GM12892 (cell line): Measurements from ENCODE around the gene IQCE.

ENCODE experiments used
- DNase-seq: peaks from one replicate; pipeline ENCODE4 v3.0.0; 2011; ENCODE audit not compliant: insufficient read length
- FAIRE-seq: peaks from 2 replicates; lab custom pipeline; 2011; peaks lifted over from hg19 to GRCh38; lab: Jason Lieb, UNC
- POLR2A ChIP-seq: IDR thresholded peaks from 2 replicates; pipeline ENCODE4 v1.6.1; 2011; ENCODE audit warnings: low read depth, low read length, control low read depth
- POLR2AphosphoS5 ChIP-seq: IDR thresholded peaks from 2 replicates; pipeline ENCODE4 v1.6.1; 2011; ENCODE audit warnings: low read depth, low read length, control low read depth
- TAF1 ChIP-seq: IDR thresholded peaks from 2 replicates; pipeline ENCODE4 v1.6.1; 2011; ENCODE audit warnings: low read depth, mild to moderate bottlenecking, control low read depth, low read length, borderline replicate concordance

IQCE gene

DNA sequence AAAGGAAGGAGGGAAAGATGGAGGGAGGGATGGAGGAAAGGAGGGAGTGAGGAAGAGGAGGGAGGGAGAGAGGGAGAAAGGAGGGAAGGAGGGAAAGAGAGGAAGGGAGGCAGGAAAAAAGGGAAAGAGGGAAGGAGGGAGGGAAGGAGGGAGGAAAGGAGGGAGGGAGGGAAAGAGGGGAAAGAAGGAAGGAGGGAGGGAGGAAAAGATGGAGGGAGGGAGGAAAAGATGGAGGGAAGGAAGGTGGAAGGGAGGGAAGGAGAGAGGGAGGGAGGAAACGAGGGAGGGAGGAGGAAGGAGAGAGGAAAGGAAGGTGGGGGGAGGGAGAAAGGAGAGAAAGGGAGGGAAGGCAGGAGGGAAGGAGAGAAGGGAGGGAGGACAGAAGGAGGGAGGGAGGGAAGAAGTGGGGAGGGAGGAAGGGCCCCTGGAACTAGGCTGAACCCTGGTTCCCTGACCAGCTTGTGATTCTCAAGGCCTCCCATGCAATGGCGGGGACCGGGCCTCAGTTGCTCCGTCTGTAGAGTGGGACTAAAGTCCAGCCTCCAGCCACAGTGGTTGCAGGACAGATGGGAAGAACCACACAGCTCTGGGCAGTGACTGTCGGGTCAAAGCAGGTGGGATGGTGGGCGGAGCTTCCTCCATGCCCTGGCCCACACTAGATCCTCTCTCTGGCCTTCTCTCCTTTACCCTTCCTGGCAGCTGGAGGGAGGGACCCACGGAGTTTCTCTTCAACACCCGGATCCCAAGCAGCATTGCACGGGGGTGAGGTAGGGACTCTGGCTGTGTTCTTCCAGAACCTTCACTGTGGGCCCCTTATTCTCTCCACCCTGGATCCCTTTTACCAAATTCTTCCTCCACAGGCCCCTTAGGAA is 68.7 kb downstream of the IQCE start:
- FAIRE-seq (no peak), DNase-seq (no peak)
- no peak for TF ChIP-seq TAF1
- TF ChIP-seq POLR2A: no peak
- TF ChIP-seq POLR2AphosphoS5: no peak

GRCh38 chr7:2628130-2628482 is 69.3 kb downstream of the IQCE start:
- FAIRE-seq (no peak), DNase-seq (no peak)
- TF ChIP-seq POLR2A (no peak), POLR2AphosphoS5 (no peak), TAF1 (no peak)

DNA sequence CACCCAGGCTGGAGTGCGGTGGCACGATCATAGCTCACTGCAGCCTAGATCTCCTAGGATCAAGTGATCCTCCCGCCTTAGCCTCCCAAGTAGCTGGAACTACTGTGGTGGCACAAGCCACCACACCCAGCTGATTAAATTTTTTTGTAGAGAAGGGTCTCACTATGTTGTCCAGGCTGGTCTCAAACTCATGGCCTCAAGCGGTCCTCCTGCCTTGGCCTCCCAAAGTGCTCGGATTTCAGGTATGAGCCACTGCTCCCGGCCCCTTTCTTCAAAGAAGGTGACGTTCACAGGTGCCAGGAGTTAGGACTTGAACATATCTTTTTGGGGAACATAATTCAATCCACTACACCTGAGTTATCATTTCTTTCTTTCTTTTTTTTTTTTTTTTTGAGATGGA is 70.1 kb downstream of the IQCE start:
- FAIRE-seq: no peak
- TF ChIP-seq POLR2AphosphoS5 (no peak), TAF1 (no peak), POLR2A (no peak)

DNA sequence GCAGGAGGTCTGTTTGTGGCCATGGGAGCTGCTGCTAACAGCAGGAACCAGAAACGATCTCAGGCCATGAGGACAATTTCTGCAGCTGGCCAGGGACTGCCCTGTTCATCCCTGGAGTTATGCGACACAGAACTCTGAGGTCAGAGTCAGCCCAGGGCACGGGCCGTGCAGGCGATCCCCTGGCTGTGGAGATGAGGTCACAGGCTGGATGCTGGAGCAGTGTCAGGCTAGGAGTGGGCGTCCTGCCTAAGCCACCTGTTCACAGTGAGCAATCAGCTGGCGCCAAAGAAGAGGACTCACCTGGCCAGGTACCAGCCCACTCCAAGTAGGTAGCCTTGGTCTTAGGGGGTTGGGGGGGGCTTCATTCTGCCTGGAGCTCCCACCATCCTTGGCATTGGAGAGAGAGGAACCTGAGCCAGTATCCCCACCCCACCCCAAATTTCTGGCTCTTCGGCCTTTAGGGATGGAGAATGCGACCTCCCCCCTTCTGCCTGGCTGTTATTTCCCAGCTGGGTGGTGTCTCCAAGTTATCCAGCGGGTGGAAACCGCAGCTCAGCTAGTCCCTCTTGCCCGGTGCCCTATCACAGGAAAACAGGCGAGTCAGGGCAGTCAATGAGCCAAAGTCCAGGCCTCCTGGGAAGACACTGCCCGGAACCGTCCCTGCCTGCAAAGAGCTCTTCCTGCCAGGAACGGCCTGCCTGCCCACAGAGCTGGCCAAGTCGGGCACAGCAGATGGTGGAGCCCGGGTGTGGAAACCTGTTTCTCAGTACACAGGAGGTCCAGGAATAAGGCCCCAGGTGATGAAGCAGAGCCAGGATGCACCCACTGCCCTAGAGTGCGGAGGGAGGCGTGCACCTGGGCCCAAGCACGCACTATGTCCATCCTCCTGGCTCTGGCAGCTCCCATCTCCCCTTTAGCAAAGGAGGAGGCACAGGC is 71.2 kb downstream of the IQCE start:
- TF ChIP-seq POLR2AphosphoS5 (no peak), TAF1 (no peak), POLR2A (no peak)
- DNase-seq: no peak
- no peak for FAIRE-seq

More for the DNA sequence above, 70.1 kb downstream of the IQCE start:
- DNase-seq: no peak

- peak; percentile 50 for FAIRE-seq
- no peak for DNase-seq
- no peak for TF ChIP-seq TAF1
- no peak for TF ChIP-seq POLR2AphosphoS5
- no peak for TF ChIP-seq POLR2A
Observed at GRCh38 chr7:2631946-2632732, 73.4 kb downstream of the IQCE start, which contains the start of gene TTYH3. TTYH3 (plus strand) TSS chr7:2631986; CDS start chr7:2632156, 170 bp downstream.

DNA sequence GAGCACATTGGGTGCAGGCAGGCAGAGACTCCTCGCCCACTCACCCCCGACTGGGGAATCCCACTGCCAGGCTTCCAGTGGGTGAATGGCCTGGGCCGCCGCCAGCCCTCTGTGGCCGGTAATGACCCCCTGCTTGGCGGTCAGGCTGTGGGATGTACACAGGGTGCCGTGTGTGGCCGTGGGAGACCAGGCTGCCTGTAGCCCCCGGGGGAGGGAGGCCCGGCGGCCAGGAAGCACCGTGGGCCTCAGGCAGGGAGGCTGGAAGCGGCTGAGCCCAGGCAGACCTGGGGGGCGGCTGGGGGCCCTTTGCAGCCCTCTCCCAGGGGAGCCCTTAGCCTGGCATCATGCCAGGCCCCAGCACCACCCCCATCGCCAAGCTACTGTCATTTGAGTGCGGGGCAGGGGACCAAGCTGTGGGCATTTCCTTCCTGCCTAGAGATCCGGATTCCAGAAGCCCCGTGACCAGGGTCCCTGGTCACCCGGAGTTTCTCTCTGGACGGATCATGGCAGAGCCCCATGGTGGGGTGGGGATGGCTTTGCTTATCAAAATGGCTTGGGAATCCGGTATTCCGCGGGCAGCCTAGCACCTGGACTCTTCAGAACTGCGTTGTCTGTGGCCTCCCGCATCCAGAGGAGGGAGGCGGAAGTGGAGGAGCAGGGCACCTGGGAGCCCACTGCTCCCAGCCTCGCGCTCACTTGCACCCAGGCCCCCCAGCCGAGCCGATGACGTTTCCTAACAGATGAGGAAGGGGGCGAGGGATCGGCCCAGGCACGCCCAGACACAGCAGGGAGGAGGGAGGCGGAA is 74.2 kb downstream of the IQCE start:
- FAIRE-seq: no peak
- peak; percentile 48 for DNase-seq
- no peak for TF ChIP-seq TAF1
- TF ChIP-seq POLR2AphosphoS5: no peak
- TF ChIP-seq POLR2A: no peak

DNA sequence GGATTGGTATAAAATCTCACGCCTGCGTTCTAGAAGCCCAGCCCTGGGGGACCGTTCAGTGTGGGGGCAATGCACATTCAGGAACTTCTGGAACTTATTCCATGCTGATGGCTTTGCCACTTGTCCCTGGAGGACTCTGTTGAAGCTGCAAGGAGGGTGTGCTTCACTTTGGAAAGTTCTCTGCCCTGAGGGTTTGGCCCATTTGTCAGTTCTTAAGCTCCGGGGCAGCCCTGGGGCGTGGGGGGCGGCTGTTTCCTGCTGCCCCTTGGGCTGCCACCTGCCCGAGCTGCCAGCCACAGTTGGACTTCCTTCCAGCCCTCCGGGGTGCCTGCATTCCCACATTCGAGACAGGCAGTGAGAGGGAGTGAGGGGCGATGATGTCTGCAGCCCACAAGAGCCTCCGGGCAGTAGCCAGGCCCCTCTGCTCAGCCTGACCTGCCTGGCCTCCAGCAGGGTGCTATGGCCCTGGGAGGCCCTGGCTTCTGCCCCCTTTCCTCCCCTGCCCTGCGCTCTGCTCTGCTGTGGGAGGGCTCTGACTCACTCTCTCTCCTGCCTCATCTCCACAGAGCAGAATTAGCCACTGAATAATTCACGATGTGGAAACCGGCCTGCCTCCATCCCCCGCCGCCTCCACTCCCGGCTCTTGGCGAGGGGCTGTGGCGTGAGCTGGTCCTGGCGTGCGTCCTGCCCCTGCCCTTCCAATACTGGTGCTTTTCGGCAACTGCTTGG is 74.9 kb downstream of the IQCE start:
- FAIRE-seq: peak; percentile 21

DNA sequence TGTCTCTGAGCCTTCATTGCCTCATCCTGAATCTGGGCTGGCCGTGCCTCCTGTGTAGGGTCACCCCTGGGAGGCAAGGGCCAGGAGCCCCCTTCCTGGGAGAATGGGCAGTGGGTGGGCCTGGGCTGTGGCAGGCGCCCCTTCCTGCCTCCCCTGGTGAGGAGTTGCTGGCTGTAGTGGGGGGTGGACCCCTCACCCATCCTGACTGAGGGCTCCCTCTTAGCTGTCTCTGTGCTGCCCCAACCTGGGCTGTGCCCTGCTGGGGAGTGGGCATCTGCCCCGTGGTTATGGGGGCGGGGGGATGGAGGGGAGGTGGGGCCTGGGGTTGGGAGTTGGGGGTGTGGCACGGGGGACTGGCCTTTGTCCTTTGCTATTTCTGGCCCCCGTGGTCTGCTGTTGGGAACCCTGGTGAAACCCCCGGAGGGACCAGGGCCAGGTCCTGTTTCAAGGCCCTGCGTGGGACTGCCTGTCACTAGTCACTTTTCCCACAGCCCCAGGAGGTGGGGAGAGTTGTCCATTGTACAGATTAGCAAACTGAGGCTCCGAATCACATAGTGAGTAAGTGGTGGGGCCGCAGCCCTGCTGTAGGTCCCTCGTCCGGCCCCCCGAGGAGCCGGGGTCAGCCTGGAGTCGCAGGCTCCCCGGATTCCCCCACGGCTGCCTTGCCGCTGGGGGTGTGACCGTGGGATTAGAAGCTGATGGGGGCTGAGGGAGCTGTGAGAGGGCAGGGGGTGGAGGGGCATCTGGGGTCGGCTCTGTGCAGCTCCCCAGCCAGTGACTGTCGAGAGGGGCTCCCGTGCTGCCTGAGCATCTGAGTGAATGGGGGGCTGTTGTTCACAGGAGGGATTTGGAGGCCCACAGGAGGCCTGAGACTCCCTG is 75.7 kb downstream of the IQCE start:
- TF ChIP-seq POLR2AphosphoS5: no peak
- no peak for TF ChIP-seq POLR2A
- no peak for TF ChIP-seq TAF1
- FAIRE-seq: no peak
- DNase-seq: no peak

More for the DNA sequence above, 74.9 kb downstream of the IQCE start:
- TF ChIP-seq POLR2AphosphoS5: no peak
- TF ChIP-seq POLR2A: no peak
- TF ChIP-seq TAF1: no peak
- no peak for DNase-seq

GRCh38 chr7:2635148-2635668 is 76.4 kb downstream of the IQCE start:
- TF ChIP-seq POLR2A (no peak), POLR2AphosphoS5 (no peak), TAF1 (no peak)
- DNase-seq (no peak), FAIRE-seq (no peak)
